Retinal pigment epithelial cell (primary cell): ENCODE measurements around the gene RNF20.
"Not testable (repeated sequence)": the region's sequence is repeated elsewhere in the genome, so short reads cannot be mapped to it uniquely, and the experiment has no call there.

Experiments
- DNase-seq: peaks from one replicate; pipeline ENCODE4 v3.0.0-alpha.2; 2010; ENCODE audit warnings: low read depth
- H3K4me3 ChIP-seq: 2 replicates; pipeline ENCODE4 v1.5.1; 2011; ENCODE audit warnings: mild to moderate bottlenecking, low read length, control low read depth, moderate library complexity
- TF ChIP-seq, protein P1 (sequence below): conservative IDR thresholded peaks from 2 replicates; pipeline ENCODE4 v1.5.1; 2011; ENCODE audit warnings: low read depth, low read length, control low read depth, inconsistent platforms

The RNF20 gene

GRCh38 chr9:101513351-101513750 lies 20.3 kb upstream of the RNF20 start:
- TF ChIP-seq, protein P1, sequence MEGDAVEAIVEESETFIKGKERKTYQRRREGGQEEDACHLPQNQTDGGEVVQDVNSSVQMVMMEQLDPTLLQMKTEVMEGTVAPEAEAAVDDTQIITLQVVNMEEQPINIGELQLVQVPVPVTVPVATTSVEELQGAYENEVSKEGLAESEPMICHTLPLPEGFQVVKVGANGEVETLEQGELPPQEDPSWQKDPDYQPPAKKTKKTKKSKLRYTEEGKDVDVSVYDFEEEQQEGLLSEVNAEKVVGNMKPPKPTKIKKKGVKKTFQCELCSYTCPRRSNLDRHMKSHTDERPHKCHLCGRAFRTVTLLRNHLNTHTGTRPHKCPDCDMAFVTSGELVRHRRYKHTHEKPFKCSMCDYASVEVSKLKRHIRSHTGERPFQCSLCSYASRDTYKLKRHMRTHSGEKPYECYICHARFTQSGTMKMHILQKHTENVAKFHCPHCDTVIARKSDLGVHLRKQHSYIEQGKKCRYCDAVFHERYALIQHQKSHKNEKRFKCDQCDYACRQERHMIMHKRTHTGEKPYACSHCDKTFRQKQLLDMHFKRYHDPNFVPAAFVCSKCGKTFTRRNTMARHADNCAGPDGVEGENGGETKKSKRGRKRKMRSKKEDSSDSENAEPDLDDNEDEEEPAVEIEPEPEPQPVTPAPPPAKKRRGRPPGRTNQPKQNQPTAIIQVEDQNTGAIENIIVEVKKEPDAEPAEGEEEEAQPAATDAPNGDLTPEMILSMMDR, result no peak
- no peak for DNase-seq

DNA sequence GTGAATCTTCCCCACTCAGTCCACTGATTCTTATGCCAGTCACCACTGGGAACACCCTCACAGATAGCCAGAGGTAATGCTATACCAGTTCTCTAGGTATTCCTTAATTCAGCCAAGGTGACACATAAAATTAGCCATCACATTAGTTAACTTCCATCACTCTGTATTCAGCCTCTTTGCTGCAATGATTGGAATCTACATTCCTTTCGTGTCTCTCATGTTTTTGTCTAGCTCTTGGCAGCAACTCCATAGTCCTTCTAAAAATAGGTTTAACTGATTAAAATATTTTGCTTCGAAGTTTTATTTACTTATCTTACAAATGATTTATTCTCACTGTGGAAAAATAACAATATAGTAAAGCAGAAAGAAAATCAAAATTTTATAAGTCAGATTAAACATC lies 19.6 kb upstream of the RNF20 start:
- DNase-seq, result no peak
- TF ChIP-seq, protein P1, result no peak

More at GRCh38 chr9:101513351-101513750, 20.3 kb upstream of the RNF20 start:
- H3K4me3 ChIP-seq, result no peak overlapping the region

GRCh38 chr9:101516655-101517054 lies 17.0 kb upstream of the RNF20 start:
- H3K4me3 ChIP-seq, result no peak overlapping the region
- DNase-seq, result no peak
- TF ChIP-seq, protein P1, result no peak

More for the DNA sequence above, 19.6 kb upstream of the RNF20 start:
- no peak overlapping the region for H3K4me3 ChIP-seq

GRCh38 chr9:101518489-101518888 lies 15.2 kb upstream of the RNF20 start:
- DNase-seq, H3K4me3 ChIP-seq: not testable (repeated sequence)

GRCh38 chr9:101524371-101524770 lies 9.3 kb upstream of the RNF20 start:
- no peak overlapping the region for H3K4me3 ChIP-seq
- DNase-seq, result no peak
- TF ChIP-seq, protein P1, result no peak

- H3K4me3 ChIP-seq, result no peak overlapping the region
- TF ChIP-seq, protein P1, result no peak
- DNase-seq, result no peak
Measured at GRCh38 chr9:101527066-101527465, 6.6 kb upstream of the RNF20 start.

DNA sequence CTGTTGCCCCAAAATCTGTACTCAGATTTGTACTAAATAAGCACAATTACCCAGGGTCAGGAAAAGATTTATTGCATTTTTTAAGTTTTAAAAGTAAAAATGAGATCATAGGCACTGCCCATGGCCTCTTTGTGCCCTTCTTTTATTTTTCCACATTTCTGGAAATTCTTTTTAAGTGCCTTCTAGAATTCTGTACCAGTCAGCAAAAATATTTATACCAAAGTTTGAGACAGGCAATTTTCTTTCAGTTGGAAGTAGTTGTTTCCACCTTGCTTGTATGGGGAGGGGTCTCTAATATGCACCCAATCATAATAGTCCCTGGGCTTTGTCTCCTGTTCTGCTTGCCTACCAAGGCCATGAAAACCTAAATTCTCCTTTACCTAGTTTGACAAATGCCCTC lies 5.6 kb upstream of the RNF20 start:
- no peak for DNase-seq
- H3K4me3 ChIP-seq, result no peak overlapping the region
- TF ChIP-seq, protein P1, result no peak
